ENCODE measurements around the gene OR10V1.

The OR10V1 gene

GRCh38 chr11:59753650-59754493 lies 40.2 kb upstream of the OR10V1 start:
- no peaks in the 10 kb centered on the region for H3K9me3 ChIP-seq (ENCODE audit: control insufficient read depth in 2 of 2, low read length in 2 of 2)
- peak overlapping the region; percentile 89 to 96 for H3K4me3 ChIP-seq (ENCODE audit: low read length in 2 of 2)
- H3K27ac ChIP-seq (ENCODE audit: low read length): no peak overlapping the region
- H3K9ac ChIP-seq (ENCODE audit: low read length in 2 of 2): peak overlapping the region; percentile 64 to 77
- H3K36me3 ChIP-seq (ENCODE audit: control insufficient read depth in 2 of 2, insufficient read depth in 2 of 2, low read length in 2 of 2): no peaks in the 10 kb centered on the region
- H3K27me3 ChIP-seq (ENCODE audit: control insufficient read depth in 1 of 2, insufficient read depth in 2 of 2, low read length in 2 of 2): no peaks in the 10 kb centered on the region
- H3K4me1 ChIP-seq (ENCODE audit: control insufficient read depth, insufficient read depth, low read length): peaks cover 20% of the 10 kb centered on the region

GRCh38 chr11:59746111-59746510 lies 32.5 kb upstream of the OR10V1 start:
- no peaks in the 10 kb centered on the region for H3K4me1 ChIP-seq (ENCODE audit: control insufficient read depth, insufficient read depth, low read length)
- H3K9me3 ChIP-seq (ENCODE audit: control insufficient read depth in 2 of 2, low read length in 2 of 2): no peaks in the 10 kb centered on the region
- no peak overlapping the region for H3K27ac ChIP-seq (ENCODE audit: low read length)
- H3K27me3 ChIP-seq (ENCODE audit: control insufficient read depth in 1 of 2, insufficient read depth in 2 of 2, low read length in 2 of 2): peaks cover 2 to 3% of the 10 kb centered on the region in 2 donors
- H3K36me3 ChIP-seq (ENCODE audit: control insufficient read depth in 2 of 2, insufficient read depth in 2 of 2, low read length in 2 of 2): no peaks in the 10 kb centered on the region
- H3K4me3 ChIP-seq (ENCODE audit: low read length in 2 of 2): no peak overlapping the region
- H3K9ac ChIP-seq (ENCODE audit: low read length in 2 of 2): no peak overlapping the region

- H3K9me3 ChIP-seq (ENCODE audit: control insufficient read depth in 2 of 2, low read length in 2 of 2): no peaks in the 10 kb centered on the region
- H3K4me3 ChIP-seq (ENCODE audit: low read length in 2 of 2): no peak overlapping the region
- no peaks in the 10 kb centered on the region for H3K36me3 ChIP-seq (ENCODE audit: control insufficient read depth in 2 of 2, insufficient read depth in 2 of 2, low read length in 2 of 2)
- no peaks in the 10 kb centered on the region for H3K27me3 ChIP-seq (ENCODE audit: control insufficient read depth in 1 of 2, insufficient read depth in 2 of 2, low read length in 2 of 2)
- no peak overlapping the region for H3K9ac ChIP-seq (ENCODE audit: low read length in 2 of 2)
- H3K4me1 ChIP-seq (ENCODE audit: control insufficient read depth, insufficient read depth, low read length): no peaks in the 10 kb centered on the region
- no peak overlapping the region for H3K27ac ChIP-seq (ENCODE audit: low read length)
Observed at GRCh38 chr11:59730896-59731565, 17.4 kb upstream of the OR10V1 start.

GRCh38 chr11:59729834-59730233 lies 16.2 kb upstream of the OR10V1 start:
- Histone ChIP-seq H3K4me1 (ENCODE audit: control insufficient read depth, insufficient read depth, low read length) (no peaks in the 10 kb centered on the region), H3K27ac (ENCODE audit: low read length) (no peak overlapping the region), H3K4me3 (ENCODE audit: low read length in 2 of 2) (no peak overlapping the region), H3K9me3 (ENCODE audit: control insufficient read depth in 2 of 2, low read length in 2 of 2) (no peaks in the 10 kb centered on the region), H3K27me3 (ENCODE audit: control insufficient read depth in 1 of 2, insufficient read depth in 2 of 2, low read length in 2 of 2) (no peaks in the 10 kb centered on the region), H3K9ac (ENCODE audit: low read length in 2 of 2) (no peak overlapping the region), H3K36me3 (ENCODE audit: control insufficient read depth in 2 of 2, insufficient read depth in 2 of 2, low read length in 2 of 2) (no peaks in the 10 kb centered on the region)

- no peaks in the 10 kb centered on the region for H3K9me3 ChIP-seq (ENCODE audit: control insufficient read depth in 2 of 2, low read length in 2 of 2)
- H3K27ac ChIP-seq (ENCODE audit: low read length): no peak overlapping the region
- no peak overlapping the region for H3K9ac ChIP-seq (ENCODE audit: low read length in 2 of 2)
- no peaks in the 10 kb centered on the region for H3K36me3 ChIP-seq (ENCODE audit: control insufficient read depth in 2 of 2, insufficient read depth in 2 of 2, low read length in 2 of 2)
- no peaks in the 10 kb centered on the region for H3K27me3 ChIP-seq (ENCODE audit: control insufficient read depth in 1 of 2, insufficient read depth in 2 of 2, low read length in 2 of 2)
- H3K4me1 ChIP-seq (ENCODE audit: control insufficient read depth, insufficient read depth, low read length): no peaks in the 10 kb centered on the region
- H3K4me3 ChIP-seq (ENCODE audit: low read length in 2 of 2): no peak overlapping the region
Observed at GRCh38 chr11:59728913-59729312, 15.3 kb upstream of the OR10V1 start.

GRCh38 chr11:59728154-59728553 lies 14.5 kb upstream of the OR10V1 start:
- H3K9ac ChIP-seq (ENCODE audit: low read length in 2 of 2): no peak overlapping the region
- H3K4me3 ChIP-seq (ENCODE audit: low read length in 2 of 2): no peak overlapping the region
- H3K9me3 ChIP-seq (ENCODE audit: control insufficient read depth in 2 of 2, low read length in 2 of 2): no peaks in the 10 kb centered on the region
- H3K27me3 ChIP-seq (ENCODE audit: control insufficient read depth in 1 of 2, insufficient read depth in 2 of 2, low read length in 2 of 2): no peaks in the 10 kb centered on the region
- H3K36me3 ChIP-seq (ENCODE audit: control insufficient read depth in 2 of 2, insufficient read depth in 2 of 2, low read length in 2 of 2): no peaks in the 10 kb centered on the region
- no peak overlapping the region for H3K27ac ChIP-seq (ENCODE audit: low read length)
- H3K4me1 ChIP-seq (ENCODE audit: control insufficient read depth, insufficient read depth, low read length): no peaks in the 10 kb centered on the region

- Histone ChIP-seq H3K9ac (ENCODE audit: low read length in 2 of 2) (no peak overlapping the region), H3K9me3 (ENCODE audit: control insufficient read depth in 2 of 2, low read length in 2 of 2) (no peaks in the 10 kb centered on the region), H3K36me3 (ENCODE audit: control insufficient read depth in 2 of 2, insufficient read depth in 2 of 2, low read length in 2 of 2) (no peaks in the 10 kb centered on the region), H3K4me1 (ENCODE audit: control insufficient read depth, insufficient read depth, low read length) (no peaks in the 10 kb centered on the region), H3K27me3 (ENCODE audit: control insufficient read depth in 1 of 2, insufficient read depth in 2 of 2, low read length in 2 of 2) (no peaks in the 10 kb centered on the region), H3K4me3 (ENCODE audit: low read length in 2 of 2) (no peak overlapping the region), H3K27ac (ENCODE audit: low read length) (no peak overlapping the region)
Observed at GRCh38 chr11:59727426-59727825, 13.8 kb upstream of the OR10V1 start.

GRCh38 chr11:59724066-59724465 lies 10.4 kb upstream of the OR10V1 start:
- Histone ChIP-seq H3K9me3 (ENCODE audit: control insufficient read depth in 2 of 2, low read length in 2 of 2) (no peaks in the 10 kb centered on the region), H3K4me1 (ENCODE audit: control insufficient read depth, insufficient read depth, low read length) (no peaks in the 10 kb centered on the region), H3K9ac (ENCODE audit: low read length in 2 of 2) (no peak overlapping the region), H3K36me3 (ENCODE audit: control insufficient read depth in 2 of 2, insufficient read depth in 2 of 2, low read length in 2 of 2) (no peaks in the 10 kb centered on the region), H3K27ac (ENCODE audit: low read length) (no peak overlapping the region), H3K4me3 (ENCODE audit: low read length in 2 of 2) (no peak overlapping the region), H3K27me3 (ENCODE audit: control insufficient read depth in 1 of 2, insufficient read depth in 2 of 2, low read length in 2 of 2) (no peaks in the 10 kb centered on the region)

GRCh38 chr11:59719556-59719955 lies 5.9 kb upstream of the OR10V1 start:
- Histone ChIP-seq H3K36me3 (ENCODE audit: control insufficient read depth in 2 of 2, insufficient read depth in 2 of 2, low read length in 2 of 2) (no peaks in the 10 kb centered on the region), H3K4me1 (ENCODE audit: control insufficient read depth, insufficient read depth, low read length) (no peaks in the 10 kb centered on the region), H3K27ac (ENCODE audit: low read length) (no peak overlapping the region), H3K27me3 (ENCODE audit: control insufficient read depth in 1 of 2, insufficient read depth in 2 of 2, low read length in 2 of 2) (no peaks in the 10 kb centered on the region), H3K9me3 (ENCODE audit: control insufficient read depth in 2 of 2, low read length in 2 of 2) (no peaks in the 10 kb centered on the region), H3K4me3 (ENCODE audit: low read length in 2 of 2) (no peak overlapping the region), H3K9ac (ENCODE audit: low read length in 2 of 2) (no peak overlapping the region)

GRCh38 chr11:59716051-59716450 lies 2.4 kb upstream of the OR10V1 start:
- peaks cover 0 to 4% of the 10 kb centered on the region in 2 donors for H3K27me3 ChIP-seq (ENCODE audit: control insufficient read depth in 1 of 2, insufficient read depth in 2 of 2, low read length in 2 of 2)
- H3K4me1 ChIP-seq (ENCODE audit: control insufficient read depth, insufficient read depth, low read length): no peaks in the 10 kb centered on the region
- no peak overlapping the region for H3K27ac ChIP-seq (ENCODE audit: low read length)
- H3K9ac ChIP-seq (ENCODE audit: low read length in 2 of 2): no peak overlapping the region
- H3K36me3 ChIP-seq (ENCODE audit: control insufficient read depth in 2 of 2, insufficient read depth in 2 of 2, low read length in 2 of 2): no peaks in the 10 kb centered on the region
- no peaks in the 10 kb centered on the region for H3K9me3 ChIP-seq (ENCODE audit: control insufficient read depth in 2 of 2, low read length in 2 of 2)
- no peak overlapping the region for H3K4me3 ChIP-seq (ENCODE audit: low read length in 2 of 2)

Data from stomach smooth muscle (tissue), 2 donors.